Endodermal cell (in vitro differentiated cells): ENCODE data around the gene UTP18. TPM values are rescaled to one million over a fixed set of nuclear protein-coding genes. Genes with fewer than 3 reads are reported as not detected.

Experiments
- DNase-seq: peaks from one replicate; pipeline ENCODE4 v3.0.0-alpha.2; 2017
- H3K27ac ChIP-seq: 2 replicates; pipeline ENCODE4 v1.5.1; 2013; ENCODE audit warnings: mild to moderate bottlenecking, low read depth, low read length, moderate library complexity
- H3K27me3 ChIP-seq: 2 replicates; pipeline ENCODE4 v1.6.1; 2013; ENCODE audit warnings: mild to moderate bottlenecking, low read length, moderate library complexity; ENCODE audit not compliant: insufficient read depth, control insufficient read depth, poor library complexity, severe bottlenecking
- H3K36me3 ChIP-seq: 2 replicates; pipeline ENCODE4 v1.7.0; 2013; ENCODE audit warnings: mild to moderate bottlenecking, low read length, moderate library complexity; ENCODE audit not compliant: control insufficient read depth, insufficient read depth
- H3K4me1 ChIP-seq: one replicate; pipeline ENCODE4 v1.7.0; 2013; ENCODE audit warnings: low read length; ENCODE audit not compliant: control insufficient read depth, insufficient read depth
- H3K4me3 ChIP-seq: 2 replicates; pipeline ENCODE4 v1.5.1; 2013; ENCODE audit warnings: mild to moderate bottlenecking, low read length, moderate library complexity
- H3K9ac ChIP-seq: 2 replicates; pipeline ENCODE4 v1.6.1; 2013; ENCODE audit warnings: mild to moderate bottlenecking, low read length, moderate library complexity; ENCODE audit not compliant: poor library complexity, severe bottlenecking; ENCODE audit errors: extremely low read depth
- H3K9me3 ChIP-seq: 2 replicates; pipeline ENCODE4 v1.6.1; 2013; ENCODE audit warnings: mild to moderate bottlenecking, low read length, moderate library complexity; ENCODE audit not compliant: control insufficient read depth
- H3K27ac Mint-ChIP-seq: 2 replicates; pipeline ENCODE4 v1.8.0; 2020; ENCODE audit warnings: mixed read lengths
- H3K27me3 Mint-ChIP-seq: 2 replicates; pipeline ENCODE4 v1.8.0; 2021; ENCODE audit warnings: mild to moderate bottlenecking, mixed read lengths; ENCODE audit not compliant: insufficient read depth
- H3K36me3 Mint-ChIP-seq: 2 replicates; pipeline ENCODE4 v1.8.0; 2020; ENCODE audit warnings: low read depth, mixed read lengths
- H3K4me1 Mint-ChIP-seq: 2 replicates; pipeline ENCODE4 v1.8.0; 2020; ENCODE audit warnings: mixed read lengths
- H3K4me3 Mint-ChIP-seq: 2 replicates; pipeline ENCODE4 v1.8.0; 2020; ENCODE audit warnings: mild to moderate bottlenecking, moderate library complexity, mixed read lengths
- H3K9me3 Mint-ChIP-seq: 2 replicates; pipeline ENCODE4 v1.8.0; 2020; ENCODE audit warnings: mild to moderate bottlenecking, mixed read lengths
- WGBS, 2 experiments: methylation state at CpG; one replicate each; pipeline versions ENCODE4 v1.1.5 to v1.1.7; 2013; ENCODE audit warnings: missing lambda C conversion rate in 2 of 2, mixed read lengths in 1 of 2; ENCODE audit not compliant: insufficient coverage in 1 of 2, insufficient read length in 1 of 2; 5-methylcytosine and 5-hydroxymethylcytosine counted together
- total RNA-seq, 2 donors: library from RNA; stranded (reverse); fragmentation: NEBNext Ultra II Directional in 1 of 2; extraction: Animal tissue kit (Norgen Biotek cat#: 25700) in 1 of 2; gene quantifications; 2 replicates in 1 of 2; 3 replicates in 1 of 2; pipeline ENCODE4 v1.2.1, GENCODE V29; 2021
- TF ChIP-seq, protein P1 (sequence below): fragments of 200-600 bp; sonication (generic); conservative IDR thresholded peaks from 2 replicates; pipeline ENCODE4 v1.5.0; 2021; ENCODE audit warnings: antibody characterized with exemption, mild to moderate bottlenecking

UTP18 gene
- total RNA-seq, 2 donors from 2014 or later, result 52.3 to 68.7 TPM

DNA sequence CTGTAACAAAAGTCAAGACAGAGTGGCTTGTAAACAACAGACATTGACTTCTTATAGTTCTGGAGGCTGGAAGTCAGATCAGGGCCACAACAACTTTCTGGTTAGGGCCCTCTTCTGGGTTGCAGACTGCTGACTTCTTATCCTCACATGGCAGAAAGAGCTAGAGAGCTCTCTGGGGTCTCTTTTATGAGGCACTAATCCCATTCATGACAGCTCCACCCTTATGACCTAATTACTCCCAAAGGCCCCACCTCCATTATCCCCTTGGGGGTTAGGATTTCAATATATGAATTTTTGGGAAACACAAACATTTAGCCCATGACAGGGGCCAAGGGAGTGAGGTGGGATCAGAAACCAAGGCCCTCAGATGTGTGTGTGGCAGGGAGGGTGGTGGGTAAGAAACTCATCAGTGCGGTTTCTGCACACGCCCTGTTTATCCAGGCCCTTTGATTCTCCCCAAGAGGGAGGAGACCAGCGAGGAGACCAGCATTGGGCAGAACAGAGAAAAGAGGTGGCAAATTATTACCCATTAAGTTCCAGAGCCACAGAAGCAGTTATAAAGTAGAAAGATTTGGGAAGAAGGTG, 74.8 kb downstream of the UTP18 start:
- peaks cover 17% of the 10 kb centered on the region for H3K4me1 Mint-ChIP-seq
- no peak overlapping the region for H3K4me3 Mint-ChIP-seq
- H3K9me3 Mint-ChIP-seq, result peaks cover 15% of the 10 kb centered on the region
- Histone ChIP-seq H3K4me3 (no peak overlapping the region), H3K9ac (no peak overlapping the region), H3K27me3 (no peaks in the 10 kb centered on the region), H3K9me3 (peaks cover 7% of the 10 kb centered on the region), H3K4me1 (peaks cover 3% of the 10 kb centered on the region), H3K36me3 (no peaks in the 10 kb centered on the region), H3K27ac (no peak overlapping the region)
- no peaks in the 10 kb centered on the region for H3K36me3 Mint-ChIP-seq
- 88 to 93% methylated on average over 3 of the region's 3 CpGs for WGBS, 2 experiments
- H3K27me3 Mint-ChIP-seq, result peaks cover 7% of the 10 kb centered on the region
- TF ChIP-seq, protein P1, sequence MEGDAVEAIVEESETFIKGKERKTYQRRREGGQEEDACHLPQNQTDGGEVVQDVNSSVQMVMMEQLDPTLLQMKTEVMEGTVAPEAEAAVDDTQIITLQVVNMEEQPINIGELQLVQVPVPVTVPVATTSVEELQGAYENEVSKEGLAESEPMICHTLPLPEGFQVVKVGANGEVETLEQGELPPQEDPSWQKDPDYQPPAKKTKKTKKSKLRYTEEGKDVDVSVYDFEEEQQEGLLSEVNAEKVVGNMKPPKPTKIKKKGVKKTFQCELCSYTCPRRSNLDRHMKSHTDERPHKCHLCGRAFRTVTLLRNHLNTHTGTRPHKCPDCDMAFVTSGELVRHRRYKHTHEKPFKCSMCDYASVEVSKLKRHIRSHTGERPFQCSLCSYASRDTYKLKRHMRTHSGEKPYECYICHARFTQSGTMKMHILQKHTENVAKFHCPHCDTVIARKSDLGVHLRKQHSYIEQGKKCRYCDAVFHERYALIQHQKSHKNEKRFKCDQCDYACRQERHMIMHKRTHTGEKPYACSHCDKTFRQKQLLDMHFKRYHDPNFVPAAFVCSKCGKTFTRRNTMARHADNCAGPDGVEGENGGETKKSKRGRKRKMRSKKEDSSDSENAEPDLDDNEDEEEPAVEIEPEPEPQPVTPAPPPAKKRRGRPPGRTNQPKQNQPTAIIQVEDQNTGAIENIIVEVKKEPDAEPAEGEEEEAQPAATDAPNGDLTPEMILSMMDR, result no peak
- no peak overlapping the region for H3K27ac Mint-ChIP-seq
- DNase-seq, result peak; percentile 42

- peaks cover 7% of the 10 kb centered on the region for H3K9me3 ChIP-seq
- TF ChIP-seq, protein P1, result no peak
- no peak overlapping the region for H3K4me3 Mint-ChIP-seq
- H3K27ac ChIP-seq, result no peak overlapping the region
- DNase-seq, result peak; percentile 34
- peaks cover 12% of the 10 kb centered on the region for H3K4me1 Mint-ChIP-seq
- WGBS, 2 experiments, result 92 to 93% methylated on average over 5 of the region's 5 CpGs
- H3K4me3 ChIP-seq, result no peak overlapping the region
- peaks cover 5% of the 10 kb centered on the region for H3K4me1 ChIP-seq
- no peaks in the 10 kb centered on the region for H3K27me3 ChIP-seq
- H3K36me3 Mint-ChIP-seq, result no peaks in the 10 kb centered on the region
- peaks cover 13% of the 10 kb centered on the region for H3K9me3 Mint-ChIP-seq
- no peaks in the 10 kb centered on the region for H3K36me3 ChIP-seq
- H3K9ac ChIP-seq, result no peak overlapping the region
- H3K27ac Mint-ChIP-seq, result no peak overlapping the region
- H3K27me3 Mint-ChIP-seq, result peaks cover 7% of the 10 kb centered on the region
These were observed 75.8 kb downstream of the UTP18 start for GRCh38 chr17:51335883-51336822.

- H3K36me3 ChIP-seq, result no peaks in the 10 kb centered on the region
- H3K9me3 ChIP-seq, result no peaks in the 10 kb centered on the region
- H3K27ac ChIP-seq, result no peak overlapping the region
- peaks cover 8% of the 10 kb centered on the region for H3K4me1 ChIP-seq
- H3K4me3 Mint-ChIP-seq, result no peak overlapping the region
- peak; percentile 25 for DNase-seq
- H3K36me3 Mint-ChIP-seq, result no peaks in the 10 kb centered on the region
- no peak overlapping the region for H3K9ac ChIP-seq
- H3K4me3 ChIP-seq, result no peak overlapping the region
- TF ChIP-seq, protein P1, result no peak
- H3K27ac Mint-ChIP-seq, result no peak overlapping the region
- H3K4me1 Mint-ChIP-seq, result peaks cover 20% of the 10 kb centered on the region
- H3K27me3 Mint-ChIP-seq, result peaks cover 6% of the 10 kb centered on the region
- H3K9me3 Mint-ChIP-seq, result no peaks in the 10 kb centered on the region
- WGBS, 2 experiments, result 90 to 100% methylated on average over 3 of the region's 3 CpGs
- H3K27me3 ChIP-seq, result no peaks in the 10 kb centered on the region
These were observed 81.1 kb downstream of the UTP18 start for GRCh38 chr17:51341457-51341856.
